Loucy (cell line): ENCODE data around the gene PID1.

Experiments used
- H2AFZ ChIP-seq: fragments of 200-600 bp; sonication (generic); 2 replicates; pipeline ENCODE4 v1.6.0; 2016; ENCODE audit warnings: antibody characterized with exemption, mild to moderate bottlenecking, low read length, moderate library complexity
- H3F3A ChIP-seq: fragments of 200-600 bp; 2 replicates; pipeline ENCODE4 v1.6.0; 2016; ENCODE audit warnings: antibody characterized with exemption, low read depth, mild to moderate bottlenecking
- H3K27me3 ChIP-seq: fragments of 200-600 bp; sonication (generic); 2 replicates; pipeline ENCODE4 v1.6.1; 2014; ENCODE audit warnings: low read length, mild to moderate bottlenecking; ENCODE audit not compliant: insufficient read depth, poor library complexity, severe bottlenecking
- H3K36me3 ChIP-seq: fragments of 200-600 bp; sonication (generic); 2 replicates; pipeline ENCODE4 v1.6.1; 2016; ENCODE audit warnings: low read length; ENCODE audit not compliant: insufficient read depth
- H3K4me1 ChIP-seq: fragments of 200-600 bp; sonication (generic); 2 replicates; pipeline ENCODE4 v1.5.1; 2014; ENCODE audit warnings: low read length, mild to moderate bottlenecking; ENCODE audit not compliant: insufficient read depth, poor library complexity, severe bottlenecking
- H3K4me2 ChIP-seq: fragments of 200-600 bp; sonication (generic); 2 replicates; pipeline ENCODE4 v1.6.0; 2014; ENCODE audit warnings: antibody characterized with exemption, low read length, low read depth, mild to moderate bottlenecking; ENCODE audit not compliant: poor library complexity, severe bottlenecking
- H3K4me3 ChIP-seq: fragments of 200-600 bp; sonication (generic); 2 replicates; pipeline ENCODE4 v1.5.1; 2014; ENCODE audit warnings: low read length, mild to moderate bottlenecking, mixed read lengths; ENCODE audit not compliant: poor library complexity, severe bottlenecking
- H3K79me2 ChIP-seq: fragments of 200-600 bp; sonication (generic); 2 replicates; pipeline ENCODE4 v1.6.1; 2014; ENCODE audit warnings: low read length; ENCODE audit not compliant: insufficient read depth
- H3K9ac ChIP-seq: fragments of 200-600 bp; sonication (generic); 2 replicates; pipeline ENCODE4 v1.6.0; 2014; ENCODE audit warnings: mild to moderate bottlenecking, low read depth, low read length, moderate library complexity; ENCODE audit not compliant: poor library complexity, severe bottlenecking
- H3K9me2 ChIP-seq: fragments of 200-600 bp; sonication (generic); replicated peaks from 2 replicates; pipeline ENCODE4 v1.6.1; 2016; ENCODE audit warnings: low read depth, low read length, mixed read lengths
- H3K9me3 ChIP-seq: fragments of 200-600 bp; sonication (generic); 2 replicates; pipeline ENCODE4 v1.6.1; 2014; ENCODE audit warnings: mild to moderate bottlenecking, antibody characterized with exemption, low read length, low read depth; ENCODE audit not compliant: insufficient read depth
- H4K20me1 ChIP-seq: fragments of 200-600 bp; sonication (generic); 2 replicates; pipeline ENCODE4 v1.6.0; 2014; ENCODE audit warnings: antibody characterized with exemption, low read length, mild to moderate bottlenecking; ENCODE audit not compliant: insufficient read depth, poor library complexity, severe bottlenecking
- CTCF ChIP-seq: fragments of 200-600 bp; sonication (generic); conservative IDR thresholded peaks from 2 replicates; pipeline ENCODE4 v1.5.1; 2014; ENCODE audit warnings: mild to moderate bottlenecking, antibody characterized with exemption, low read length
- EZH2phosphoT487 ChIP-seq: fragments of 200-600 bp; IDR thresholded peaks from 2 replicates; pipeline ENCODE4 v1.6.1; 2018; ENCODE audit warnings: antibody characterized with exemption, mild to moderate bottlenecking, moderate library complexity, borderline replicate concordance

Gene PID1

GRCh38 chr2:229104025-229104424, 167.1 kb downstream of the PID1 start:
- H3K79me2 ChIP-seq, result no peaks in the 10 kb centered on the region
- no peak overlapping the region for H3K4me2 ChIP-seq
- peaks cover 15% of the 10 kb centered on the region for H3K4me1 ChIP-seq
- H3F3A ChIP-seq, result no peaks in the 10 kb centered on the region
- TF ChIP-seq EZH2phosphoT487, result no peak
- H3K9me2 ChIP-seq, result no peaks in the 10 kb centered on the region
- H3K36me3 ChIP-seq, result no peaks in the 10 kb centered on the region
- no peak overlapping the region for H3K9ac ChIP-seq
- H3K9me3 ChIP-seq, result no peaks in the 10 kb centered on the region
- no peak overlapping the region for H3K4me3 ChIP-seq
- H4K20me1 ChIP-seq, result no peaks in the 10 kb centered on the region
- no peaks in the 10 kb centered on the region for H3K27me3 ChIP-seq
- H2AFZ ChIP-seq, result no peak overlapping the region

DNA sequence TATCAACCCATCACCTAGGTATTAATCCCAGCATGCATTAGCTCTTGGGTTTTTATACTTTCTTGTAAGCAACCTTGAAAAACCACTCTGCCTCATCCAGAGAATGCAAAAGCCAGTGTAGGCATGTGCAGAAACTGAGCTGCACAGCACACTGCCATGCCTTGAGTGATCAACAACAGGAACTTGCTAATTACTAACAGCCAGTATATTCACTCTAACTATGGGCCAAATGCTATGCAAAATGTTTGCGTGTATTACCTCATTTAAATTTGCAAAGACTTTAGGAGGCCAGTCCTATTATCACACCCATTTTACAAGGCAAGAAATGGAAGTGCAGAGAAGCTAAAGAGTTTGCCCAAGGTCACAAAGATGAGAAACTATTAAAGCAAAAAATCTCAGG, 169.8 kb downstream of the PID1 start:
- Histone ChIP-seq H3K9ac (no peak overlapping the region), H3K4me3 (no peak overlapping the region), H3K9me3 (no peaks in the 10 kb centered on the region), H3K4me1 (peaks cover 21% of the 10 kb centered on the region), H3K79me2 (no peaks in the 10 kb centered on the region), H3K36me3 (no peaks in the 10 kb centered on the region), H3K9me2 (no peaks in the 10 kb centered on the region), H2AFZ (no peak overlapping the region), H3F3A (no peaks in the 10 kb centered on the region), H3K27me3 (no peaks in the 10 kb centered on the region), H3K4me2 (no peak overlapping the region), H4K20me1 (no peaks in the 10 kb centered on the region)
- no peak for TF ChIP-seq EZH2phosphoT487
- no peak for TF ChIP-seq CTCF

DNA sequence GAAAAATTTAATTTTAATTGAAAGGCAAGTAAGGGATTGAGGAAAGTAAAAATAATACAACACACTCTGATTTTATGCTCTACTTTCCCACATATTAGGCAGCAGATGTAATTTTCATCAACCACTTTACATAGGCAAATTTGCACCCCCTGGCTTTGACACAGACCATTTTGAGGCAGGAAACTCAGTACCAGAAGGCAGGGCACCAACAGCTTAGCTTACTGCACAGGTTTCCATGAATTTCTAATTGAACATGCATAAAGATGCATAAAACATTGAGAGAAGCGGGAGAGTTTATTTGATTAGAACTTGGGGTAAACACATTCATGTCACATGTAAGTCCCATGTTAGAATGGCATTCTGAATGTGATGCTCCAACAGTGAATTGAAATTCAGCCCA, 171.9 kb downstream of the PID1 start:
- H3K4me2 ChIP-seq, result no peak overlapping the region
- H3K36me3 ChIP-seq, result no peaks in the 10 kb centered on the region
- H3K9me2 ChIP-seq, result no peaks in the 10 kb centered on the region
- TF ChIP-seq EZH2phosphoT487, result no peak
- TF ChIP-seq CTCF, result no peak
- no peaks in the 10 kb centered on the region for H3K79me2 ChIP-seq
- no peak overlapping the region for H3K4me3 ChIP-seq
- no peaks in the 10 kb centered on the region for H3K9me3 ChIP-seq
- no peak overlapping the region for H3K9ac ChIP-seq
- no peaks in the 10 kb centered on the region for H3K27me3 ChIP-seq
- no peaks in the 10 kb centered on the region for H4K20me1 ChIP-seq
- peak overlapping the region; percentile 29; the same call in 1 of the 2 replicates for H2AFZ ChIP-seq
- H3K4me1 ChIP-seq, result peaks cover 19% of the 10 kb centered on the region
- H3F3A ChIP-seq, result no peaks in the 10 kb centered on the region

- TF ChIP-seq EZH2phosphoT487 (no peak), CTCF (no peak)
- no peak overlapping the region for H3K4me3 ChIP-seq
- no peaks in the 10 kb centered on the region for H3K36me3 ChIP-seq
- no peaks in the 10 kb centered on the region for H3K79me2 ChIP-seq
- no peaks in the 10 kb centered on the region for H3K27me3 ChIP-seq
- peaks cover 14% of the 10 kb centered on the region for H3K4me1 ChIP-seq
- no peaks in the 10 kb centered on the region for H4K20me1 ChIP-seq
- no peaks in the 10 kb centered on the region for H3F3A ChIP-seq
- no peak overlapping the region for H3K9ac ChIP-seq
- no peaks in the 10 kb centered on the region for H3K9me3 ChIP-seq
- H2AFZ ChIP-seq, result no peak overlapping the region
- no peaks in the 10 kb centered on the region for H3K9me2 ChIP-seq
- H3K4me2 ChIP-seq, result no peak overlapping the region
Measured at GRCh38 chr2:229098801-229099200, 172.3 kb downstream of the PID1 start.
